Hepatocyte (in vitro differentiated cells): ENCODE results near the gene EXD3. TPM values are rescaled to one million over a fixed set of nuclear protein-coding genes. Genes with fewer than 3 reads are reported as not detected.

Source experiments
- DNase-seq: peaks from one replicate; pipeline ENCODE4 v3.0.0-alpha.2; 2016; ENCODE audit warnings: low spot score
- H2AFZ ChIP-seq: fragments of 200-600 bp; sonication (generic); 2 replicates; pipeline ENCODE4 v1.6.0; 2016; ENCODE audit warnings: antibody characterized with exemption, mild to moderate bottlenecking
- H3K27ac ChIP-seq: fragments of 200-600 bp; sonication (generic); 2 replicates; pipeline ENCODE4 v1.5.1; 2016; ENCODE audit warnings: mild to moderate bottlenecking
- H3K27me3 ChIP-seq: fragments of 200-600 bp; sonication (generic); 2 replicates; pipeline ENCODE4 v1.6.1; 2016
- H3K36me3 ChIP-seq: fragments of 200-600 bp; sonication (generic); replicated peaks from 2 replicates; pipeline ENCODE4 v1.5.1; 2016; ENCODE audit warnings: low read depth; ENCODE audit not compliant: insufficient read depth
- H3K4me1 ChIP-seq: fragments of 200-600 bp; sonication (generic); 2 replicates; pipeline ENCODE4 v1.5.1; 2016; ENCODE audit warnings: mild to moderate bottlenecking, moderate library complexity; ENCODE audit not compliant: insufficient read depth
- H3K4me2 ChIP-seq: fragments of 200-600 bp; sonication (generic); 2 replicates; pipeline ENCODE4 v1.6.0; 2016
- H3K4me3 ChIP-seq: fragments of 200-600 bp; sonication (generic); 2 replicates; pipeline ENCODE4 v1.5.1; 2016; ENCODE audit warnings: mild to moderate bottlenecking
- H3K79me2 ChIP-seq: fragments of 200-600 bp; sonication (generic); 2 replicates; pipeline ENCODE4 v1.6.0; 2017; ENCODE audit warnings: mild to moderate bottlenecking
- H3K9me2 ChIP-seq: fragments of 200-600 bp; sonication (generic); replicated peaks from 2 replicates; pipeline ENCODE4 v1.6.0; 2017; ENCODE audit warnings: mild to moderate bottlenecking; ENCODE audit not compliant: insufficient read depth
- H3K9me3 ChIP-seq: fragments of 200-600 bp; sonication (generic); 2 replicates; pipeline ENCODE4 v1.5.1; 2016; ENCODE audit warnings: low read depth, mild to moderate bottlenecking
- H4K20me1 ChIP-seq: fragments of 200-600 bp; sonication (generic); 2 replicates; pipeline ENCODE4 v1.6.0; 2016; ENCODE audit warnings: mild to moderate bottlenecking; ENCODE audit not compliant: insufficient read depth, poor library complexity, severe bottlenecking
- EZH2 ChIP-seq: fragments of 200-600 bp; sonication (generic); IDR thresholded peaks from 2 replicates; pipeline ENCODE4 v1.6.1; 2016; ENCODE audit warnings: antibody characterized with exemption, mild to moderate bottlenecking, borderline replicate concordance
- EZH2phosphoT487 ChIP-seq: fragments of 200-600 bp; sonication (generic); IDR thresholded peaks from one replicate; pipeline ENCODE4 v1.6.1; 2018; ENCODE audit warnings: antibody characterized with exemption, mild to moderate bottlenecking, low read depth, moderate library complexity; ENCODE audit not compliant: unreplicated experiment, severe bottlenecking
- WGBS: methylation state at CpG from one replicate; pipeline ENCODE4 v1.1.6; 2016; ENCODE audit warnings: low lambda C conversion rate; ENCODE audit errors: missing lambda C conversion rate; 5-methylcytosine and 5-hydroxymethylcytosine counted together
- polyA plus RNA-seq: library from polyadenylated mRNA; unstranded; fragments of >200 nt; fragmentation: Nextera tagmentation; extraction: Ambion mirVana; gene quantifications from 2 replicates; pipeline ENCODE4 v1.2.1, GENCODE V29; 2016
- total RNA-seq: library from RNA; depleted of rRNA; stranded (reverse); fragments of >200 nt; gene quantifications from 2 replicates; pipeline ENCODE4 v1.2.3, GENCODE V29; 2014
- TF ChIP-seq, protein P1 (sequence below): fragments of 200-600 bp; sonication (generic); IDR thresholded peaks from 2 replicates; pipeline ENCODE4 v1.5.1; 2016; ENCODE audit warnings: antibody characterized with exemption, mild to moderate bottlenecking; ENCODE audit not compliant: poor library complexity

The EXD3 gene
- total and polyA plus RNA-seq, 2 experiments from 2014 or later, result 11.8 to 21.6 TPM

- Histone ChIP-seq H4K20me1 (no peaks in the 10 kb centered on the region), H3K27me3 (no peaks in the 10 kb centered on the region), H3K4me1 (peaks cover 26% of the 10 kb centered on the region), H3K4me2 (peak overlapping the region; percentile 88), H3K27ac (peak overlapping the region; percentile 88), H3K9me2 (no peaks in the 10 kb centered on the region), H3K79me2 (no peaks in the 10 kb centered on the region), H3K9me3 (no peaks in the 10 kb centered on the region), H3K4me3 (peak overlapping the region; percentile 28), H3K36me3 (no peaks in the 10 kb centered on the region), H2AFZ (no peak overlapping the region)
- peak; percentile 38 for DNase-seq
- TF ChIP-seq EZH2 (no peak), EZH2phosphoT487 (no peak)
- TF ChIP-seq, protein P1, sequence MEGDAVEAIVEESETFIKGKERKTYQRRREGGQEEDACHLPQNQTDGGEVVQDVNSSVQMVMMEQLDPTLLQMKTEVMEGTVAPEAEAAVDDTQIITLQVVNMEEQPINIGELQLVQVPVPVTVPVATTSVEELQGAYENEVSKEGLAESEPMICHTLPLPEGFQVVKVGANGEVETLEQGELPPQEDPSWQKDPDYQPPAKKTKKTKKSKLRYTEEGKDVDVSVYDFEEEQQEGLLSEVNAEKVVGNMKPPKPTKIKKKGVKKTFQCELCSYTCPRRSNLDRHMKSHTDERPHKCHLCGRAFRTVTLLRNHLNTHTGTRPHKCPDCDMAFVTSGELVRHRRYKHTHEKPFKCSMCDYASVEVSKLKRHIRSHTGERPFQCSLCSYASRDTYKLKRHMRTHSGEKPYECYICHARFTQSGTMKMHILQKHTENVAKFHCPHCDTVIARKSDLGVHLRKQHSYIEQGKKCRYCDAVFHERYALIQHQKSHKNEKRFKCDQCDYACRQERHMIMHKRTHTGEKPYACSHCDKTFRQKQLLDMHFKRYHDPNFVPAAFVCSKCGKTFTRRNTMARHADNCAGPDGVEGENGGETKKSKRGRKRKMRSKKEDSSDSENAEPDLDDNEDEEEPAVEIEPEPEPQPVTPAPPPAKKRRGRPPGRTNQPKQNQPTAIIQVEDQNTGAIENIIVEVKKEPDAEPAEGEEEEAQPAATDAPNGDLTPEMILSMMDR, result no peak
- 58% methylated on average over 32 of the region's 54 CpGs for WGBS
Observed at GRCh38 chr9:137278061-137278701, 144.8 kb downstream of the EXD3 start.

DNA sequence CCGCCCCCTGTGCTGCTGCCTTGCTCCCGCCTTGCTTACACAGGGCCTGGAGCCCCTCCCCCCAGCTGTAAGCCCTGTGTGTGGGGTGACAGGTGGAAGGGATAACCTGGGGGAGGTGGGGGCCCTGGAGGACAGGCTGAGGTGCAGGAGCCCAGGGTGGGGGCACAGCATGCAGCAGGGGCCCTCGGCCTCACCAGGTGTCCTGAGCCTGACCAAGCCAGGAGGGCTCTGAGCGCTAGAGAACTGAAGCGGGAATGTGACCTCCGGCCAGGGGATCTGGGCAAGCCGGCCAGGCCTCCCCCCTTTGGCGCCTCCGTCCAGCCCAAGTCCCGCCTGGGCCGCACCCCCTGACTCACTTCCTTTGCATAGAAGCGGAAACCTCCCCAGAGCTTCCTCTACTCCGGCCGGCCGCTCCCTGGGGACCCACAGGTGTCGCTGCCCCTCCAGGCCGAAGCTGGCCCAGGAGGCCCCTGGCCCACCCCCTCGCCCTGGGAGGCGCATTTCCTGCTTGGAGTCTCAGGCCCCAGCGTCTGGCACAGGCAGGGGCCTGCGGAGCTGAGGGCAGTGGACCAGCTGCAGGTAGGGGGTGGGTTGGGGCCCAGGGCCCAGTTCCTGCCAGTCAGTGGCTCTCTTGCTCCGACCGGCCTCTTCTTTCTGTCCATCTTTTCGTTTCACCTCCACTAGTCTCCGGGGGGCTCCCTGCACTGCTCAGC is 145.5 kb downstream of the EXD3 start, which contains the start of gene TOR4A:
Gene TOR4A, plus strand, starts transcription at position 398 of the 713 bp plus-strand sequence. CDS start 964 bp downstream, outside the sequence.
- no peaks in the 10 kb centered on the region for H3K9me2 ChIP-seq
- H4K20me1 ChIP-seq, result no peaks in the 10 kb centered on the region
- 35% methylated on average over 16 of the region's 25 CpGs for WGBS
- no peaks in the 10 kb centered on the region for H3K27me3 ChIP-seq
- TF ChIP-seq, protein P1, result peak; percentile 12
- no peak for TF ChIP-seq EZH2phosphoT487
- no peaks in the 10 kb centered on the region for H3K9me3 ChIP-seq
- DNase-seq, result peak; percentile 91
- H3K79me2 ChIP-seq, result no peaks in the 10 kb centered on the region
- H3K27ac ChIP-seq, result peak within 1 kb of the TSS; percentile 88
- H3K36me3 ChIP-seq, result no peaks in the 10 kb centered on the region
- H3K4me1 ChIP-seq, result peaks cover 26% of the 10 kb centered on the region
- H3K4me3 ChIP-seq, result peak within 1 kb of the TSS; percentile 28
- H2AFZ ChIP-seq, result peak within 1 kb of the TSS; percentile 8
- peak within 1 kb of the TSS; percentile 88 for H3K4me2 ChIP-seq

- Histone ChIP-seq H3K27me3 (no peaks in the 10 kb centered on the region), H3K4me2 (peak overlapping the region; percentile 88), H4K20me1 (no peaks in the 10 kb centered on the region), H3K9me2 (no peaks in the 10 kb centered on the region), H3K79me2 (no peaks in the 10 kb centered on the region), H3K4me1 (peaks cover 26% of the 10 kb centered on the region), H2AFZ (peak overlapping the region; percentile 8), H3K36me3 (no peaks in the 10 kb centered on the region), H3K27ac (peak overlapping the region; percentile 88), H3K4me3 (no peak overlapping the region), H3K9me3 (no peaks in the 10 kb centered on the region)
- DNase-seq, result peak; percentile 86
- TF ChIP-seq, protein P1, result no peak
- no peak for TF ChIP-seq EZH2
- no peak for TF ChIP-seq EZH2phosphoT487
- WGBS, result 53% methylated on average over 29 of the region's 30 CpGs
Observed at GRCh38 chr9:137276473-137277328, 146.3 kb downstream of the EXD3 start.
